HG02973 (cell line): ENCODE measurements around the gene USP2.
A peak's percentile ranks its signal among the peaks of the same experiment; 100 is the strongest.

Source experiments
- ATAC-seq: cut with Tn5 transposase; IDR thresholded peaks from one replicate; pipeline ENCODE4 v1.9.1; 2021; ENCODE audit warnings: moderate library complexity; ENCODE audit not compliant: unreplicated experiment

Gene USP2

DNA sequence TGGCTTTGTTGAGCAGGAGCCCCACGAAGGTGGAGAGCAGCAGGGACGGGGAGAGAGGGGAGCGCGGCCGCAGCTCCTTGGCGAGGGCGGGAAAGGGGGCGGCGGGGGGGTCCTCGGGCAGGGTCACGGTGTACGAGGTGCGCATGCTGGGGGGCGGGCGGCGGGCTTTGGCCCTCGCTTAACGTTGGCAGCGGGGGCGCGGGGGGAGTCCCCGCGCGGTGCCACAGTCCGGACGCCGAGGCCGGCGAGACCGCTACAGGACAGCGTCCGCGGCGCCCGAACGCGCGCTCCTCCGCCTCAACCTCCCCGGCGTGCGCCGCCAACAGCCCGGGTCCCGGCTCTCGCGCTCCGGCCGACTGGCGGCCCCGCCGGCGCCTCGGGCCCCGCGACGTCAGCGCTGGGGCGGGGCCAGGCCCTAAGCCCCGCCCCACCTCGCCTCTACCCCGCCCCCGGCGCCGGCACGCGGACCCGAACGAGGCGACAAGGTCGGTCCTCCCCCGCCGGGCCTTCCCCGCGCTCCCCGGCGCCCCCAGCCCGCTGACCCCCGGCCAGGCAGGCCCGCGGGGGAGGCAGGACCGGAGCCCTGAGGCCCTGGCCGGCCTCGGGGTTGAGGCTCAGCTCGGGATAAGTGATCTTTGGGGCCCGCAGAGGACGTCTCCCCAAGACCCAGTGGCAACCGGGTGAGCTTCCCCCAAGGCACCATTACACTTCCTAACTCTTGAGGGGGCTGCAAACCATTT lies 17.5 kb downstream of the USP2 start:
- ATAC-seq = no peak

DNA sequence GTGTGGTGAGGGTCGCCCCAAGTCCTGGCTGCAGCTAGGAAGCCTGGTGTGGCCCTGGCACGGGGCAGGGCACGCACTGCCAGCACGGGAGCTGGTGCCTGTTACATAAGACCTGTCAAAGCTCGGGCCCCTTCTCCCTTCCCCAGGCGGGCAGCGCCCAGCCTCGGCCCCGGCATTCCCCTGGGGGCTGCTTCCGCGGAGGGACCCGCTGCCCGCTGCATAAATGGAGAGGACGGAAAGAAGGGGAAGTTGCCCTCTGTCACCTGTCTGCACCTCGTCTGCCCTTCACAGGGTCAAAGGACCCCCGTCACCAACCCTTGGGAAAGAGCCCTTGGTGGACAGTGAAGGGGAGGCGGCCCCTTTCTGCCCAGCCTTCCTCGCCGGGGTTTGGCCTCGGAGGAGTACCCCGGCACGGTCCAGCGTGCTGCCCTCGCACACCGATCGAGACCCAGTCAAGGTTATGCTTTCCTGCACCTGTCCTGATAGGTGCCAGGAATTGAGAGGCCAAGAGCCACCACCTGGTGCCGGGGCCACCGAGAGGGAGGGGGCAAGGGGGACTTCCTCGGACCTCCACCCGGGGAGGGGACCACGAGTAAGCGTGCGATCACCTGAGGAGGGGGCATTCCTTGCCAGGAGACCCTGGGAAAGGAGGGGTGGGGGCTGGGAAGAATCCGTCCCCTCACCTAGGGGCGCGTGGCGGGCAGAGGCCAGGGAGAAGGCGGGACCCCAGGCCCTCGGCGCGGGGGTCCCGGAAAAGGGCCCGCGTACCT lies 18.2 kb downstream of the USP2 start:
- no peak for ATAC-seq

DNA sequence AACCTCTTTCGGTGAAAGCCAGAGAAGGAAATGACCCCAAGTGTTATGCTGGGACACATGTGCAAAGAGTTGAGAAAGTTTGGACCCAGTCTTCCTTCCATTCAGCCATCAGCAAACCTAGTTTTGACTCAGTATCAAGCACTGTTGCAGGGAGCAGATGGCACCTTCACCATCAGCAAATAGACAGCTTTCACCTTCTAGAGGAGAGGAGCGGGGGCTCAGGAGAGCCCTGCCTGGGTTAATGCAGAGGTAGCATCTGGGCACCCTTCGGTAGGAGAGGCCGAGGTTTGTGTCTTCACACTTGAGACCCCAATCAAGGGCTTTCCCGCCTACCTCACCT lies 18.8 kb downstream of the USP2 start:
- ATAC-seq = no peak

DNA sequence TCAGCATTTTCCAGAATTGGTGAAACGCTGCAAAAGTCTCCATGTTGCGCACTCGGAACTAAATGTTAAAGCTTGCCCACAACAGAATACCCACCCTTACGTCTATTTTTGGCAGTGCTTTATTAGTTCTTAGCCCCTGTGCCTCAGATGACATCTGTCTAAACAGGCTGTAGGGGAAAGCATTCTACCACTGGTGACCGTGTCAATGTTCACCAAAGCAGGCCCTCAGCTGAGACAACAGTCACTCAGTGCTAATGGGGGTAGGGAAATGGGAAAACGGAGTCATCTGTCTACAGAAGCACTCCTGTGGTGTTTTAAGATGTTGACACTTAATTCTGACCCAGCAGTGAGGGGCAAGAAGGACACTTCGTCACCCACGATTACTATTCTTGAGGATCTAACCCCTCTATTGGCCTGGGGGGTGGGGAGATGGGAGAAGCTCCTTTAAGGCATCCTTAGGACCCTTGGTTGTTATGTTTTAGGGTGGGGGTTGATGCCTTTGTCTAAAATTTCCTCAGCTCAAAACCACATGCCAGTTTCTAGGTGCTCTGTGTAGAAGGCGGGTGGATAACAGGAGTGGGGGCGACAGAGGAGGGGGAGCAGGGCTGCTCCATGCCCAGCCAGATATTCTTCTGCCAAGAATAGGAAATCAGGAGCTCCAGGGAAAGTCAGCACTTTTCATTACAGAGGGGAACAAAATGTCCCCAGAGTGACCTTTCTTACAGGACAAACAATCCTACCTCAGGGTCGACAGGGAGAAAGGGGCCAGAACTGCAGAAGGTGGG lies 19.4 kb downstream of the USP2 start:
- no peak for ATAC-seq

DNA sequence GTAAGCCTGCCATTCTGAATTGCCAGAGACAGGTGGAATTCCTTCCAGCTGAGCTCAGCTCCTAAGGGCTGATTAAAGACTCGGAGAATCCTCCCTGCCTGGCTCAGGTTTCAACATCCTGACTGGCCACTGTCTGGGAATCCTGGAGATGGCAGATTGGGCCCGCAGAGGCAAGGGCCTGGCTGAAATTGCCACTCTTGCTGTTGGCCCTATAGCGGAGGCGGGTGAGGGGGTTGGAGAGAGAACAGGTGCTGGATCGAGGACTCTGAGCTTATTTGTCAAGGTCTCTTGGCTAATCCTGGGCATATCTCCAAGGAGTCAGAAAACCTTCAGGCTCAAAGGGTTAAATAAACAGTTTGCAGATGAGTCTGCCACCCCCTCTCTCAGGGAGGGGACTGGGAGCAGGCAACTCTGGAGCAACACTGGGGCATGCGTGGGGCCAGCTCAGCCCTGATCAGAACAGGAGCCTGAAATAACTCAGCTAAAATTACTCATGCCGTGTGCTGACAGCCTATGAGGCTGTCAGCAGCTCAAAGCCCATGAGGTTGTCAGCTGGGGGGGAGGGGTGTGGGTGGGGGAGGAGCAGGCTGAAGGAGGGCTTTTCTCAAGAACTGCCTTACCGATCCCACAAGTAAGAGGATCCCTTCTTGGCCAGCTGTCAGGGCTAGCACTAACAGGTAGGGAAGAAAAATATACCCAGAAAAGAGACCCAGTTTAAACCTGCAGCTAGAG lies 20.3 kb downstream of the USP2 start:
- no peak for ATAC-seq

DNA sequence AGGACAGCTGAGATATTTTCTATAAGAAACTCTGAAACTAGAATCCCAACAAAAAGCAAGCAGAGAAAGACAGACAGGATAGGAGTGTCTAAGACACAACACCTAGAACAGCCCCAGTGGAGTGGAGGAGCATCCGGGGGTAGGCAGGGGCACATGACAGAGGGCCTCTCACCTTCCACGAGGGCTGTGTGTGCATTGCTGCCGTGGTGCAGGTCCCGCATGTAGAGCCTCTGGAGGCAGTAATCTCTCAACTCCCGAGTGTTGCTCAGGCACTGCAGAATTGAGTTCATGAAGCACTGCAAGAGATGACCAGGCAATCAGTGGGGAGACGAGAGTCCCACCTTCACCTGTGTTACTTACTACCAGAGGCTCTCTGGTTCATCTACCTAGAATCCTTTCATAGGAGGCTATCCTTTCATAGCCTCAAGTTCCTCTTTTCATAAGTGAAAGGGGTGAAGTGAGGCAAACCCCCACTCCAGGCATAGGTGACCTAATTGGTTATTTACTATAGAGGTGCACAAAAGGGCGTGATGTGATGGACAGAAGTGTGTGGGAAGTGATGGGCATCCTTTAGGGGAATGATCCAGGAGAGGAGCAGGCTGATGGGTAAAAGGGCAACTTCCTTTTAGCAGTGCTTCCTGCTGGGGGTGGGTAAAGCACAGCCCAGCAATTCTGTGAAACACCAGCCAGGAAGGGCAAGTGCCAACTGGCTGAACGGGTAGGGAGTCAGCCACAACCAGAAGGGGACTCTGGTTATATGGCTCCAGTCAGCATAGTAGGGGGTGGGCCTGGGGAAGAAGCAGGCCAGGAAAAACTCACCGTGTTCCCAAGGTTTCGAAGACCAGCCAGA lies 21.9 kb downstream of the USP2 start:
- no peak for ATAC-seq

DNA sequence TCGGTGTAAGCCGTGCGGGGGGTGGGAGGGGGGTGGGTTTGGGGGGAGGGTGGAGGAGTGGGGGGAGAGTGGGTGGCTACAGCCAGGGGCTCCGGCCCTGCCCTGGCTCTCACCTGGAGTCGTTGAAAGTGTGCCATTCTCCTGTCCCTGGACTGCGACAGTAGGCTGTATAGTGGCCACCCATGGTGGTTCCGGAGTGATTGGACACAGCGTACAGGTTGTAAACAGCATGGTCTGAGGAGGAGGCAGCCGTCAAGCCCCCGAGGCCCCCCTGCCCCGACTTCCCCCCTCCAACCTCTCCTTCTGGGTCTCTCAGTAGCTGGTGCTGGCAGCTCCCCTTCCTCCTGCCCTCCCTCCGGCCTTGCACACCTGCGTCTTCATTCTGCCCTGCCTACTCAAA lies 24.4 kb downstream of the USP2 start:
- ATAC-seq = no peak

DNA sequence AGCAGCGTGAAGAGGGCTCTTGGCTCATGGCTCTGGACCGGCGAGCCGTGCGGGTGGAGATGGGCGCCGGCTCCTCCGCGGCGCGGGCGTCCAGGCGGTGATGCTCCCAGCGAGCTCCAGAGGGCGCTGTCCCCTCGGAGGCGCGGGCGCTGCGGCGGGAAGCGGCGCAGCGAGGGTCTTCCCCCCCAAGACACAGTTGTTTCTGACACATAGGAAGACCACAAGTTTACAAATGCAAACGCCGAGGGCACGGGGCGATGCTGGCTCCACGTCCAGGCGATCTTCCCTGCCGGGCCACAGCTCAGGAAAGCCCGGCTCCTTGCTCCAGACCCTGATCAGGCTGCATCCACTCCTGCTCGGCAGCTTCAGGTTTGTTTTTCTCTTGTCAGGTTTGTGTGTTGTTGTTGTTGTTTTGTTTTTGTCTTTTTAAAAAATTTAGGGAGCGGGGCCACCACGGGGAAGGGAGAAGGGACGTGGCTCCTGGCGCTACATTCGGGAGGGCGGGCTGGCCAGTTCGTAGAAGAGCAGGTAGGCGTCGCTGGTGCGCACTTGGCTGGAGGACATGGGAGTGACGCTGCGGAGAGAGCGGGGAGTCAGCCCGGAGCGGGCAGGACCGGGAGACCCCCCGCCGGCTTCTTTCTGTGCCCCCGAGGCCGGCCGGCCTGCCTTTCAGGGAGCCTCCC lies 25.0 kb downstream of the USP2 start:
- peak; percentile 68 for ATAC-seq

DNA sequence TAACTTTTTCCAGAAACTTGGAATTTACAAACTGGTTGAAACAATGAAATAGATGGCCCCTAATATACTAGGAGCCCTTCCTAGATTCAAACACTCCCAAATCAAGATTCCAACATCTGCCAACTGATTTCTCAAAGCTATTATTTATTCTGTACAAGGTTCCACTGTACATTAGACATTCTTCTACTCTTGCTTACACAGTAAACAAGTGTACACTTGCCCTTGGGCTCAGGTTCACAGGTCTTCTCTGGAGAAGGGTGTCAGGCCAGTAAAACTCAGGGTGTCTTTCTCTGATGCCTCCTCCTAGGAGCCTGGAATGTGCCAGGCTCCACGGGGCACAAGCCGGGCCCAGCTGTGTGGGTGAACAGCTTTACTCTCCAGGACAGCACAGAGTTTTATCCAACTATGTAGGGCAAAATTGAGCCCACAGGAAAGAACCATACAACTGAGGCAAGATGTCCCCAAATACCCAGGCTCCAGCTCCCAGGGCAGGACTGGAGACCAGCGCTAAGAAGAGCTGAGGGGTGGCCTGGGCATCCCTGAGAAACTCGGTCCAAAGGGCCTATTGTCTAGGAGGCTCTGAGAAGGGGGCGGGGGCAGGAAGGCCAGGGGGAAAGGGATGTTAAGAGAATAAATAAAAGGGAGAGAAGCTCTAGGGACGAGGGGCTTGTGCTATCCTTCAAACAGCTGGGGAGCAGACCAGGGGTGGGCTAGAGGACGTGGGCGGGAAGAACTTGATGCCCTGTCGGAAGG lies 26.2 kb downstream of the USP2 start:
- no peak for ATAC-seq

DNA sequence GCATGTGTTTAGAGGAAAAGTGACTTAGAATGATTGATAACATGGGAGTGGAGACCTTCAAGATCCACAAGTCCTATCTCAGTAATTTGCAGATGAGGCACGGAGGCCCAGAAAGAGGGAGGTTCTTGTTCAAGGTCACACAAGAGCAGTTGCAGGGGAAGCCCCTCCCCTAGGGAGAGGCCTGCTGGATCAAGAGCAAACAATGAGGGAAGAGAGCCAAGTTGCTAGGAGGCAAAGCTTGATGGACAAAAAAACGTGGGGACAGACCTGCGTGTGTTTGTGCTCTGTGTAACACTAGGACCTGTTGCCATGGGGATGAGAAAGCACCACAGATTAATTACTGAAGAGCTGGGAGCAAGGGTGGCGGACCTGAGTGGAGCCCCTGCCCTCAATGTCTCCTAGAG lies 28.6 kb downstream of the USP2 start:
- no peak for ATAC-seq

DNA sequence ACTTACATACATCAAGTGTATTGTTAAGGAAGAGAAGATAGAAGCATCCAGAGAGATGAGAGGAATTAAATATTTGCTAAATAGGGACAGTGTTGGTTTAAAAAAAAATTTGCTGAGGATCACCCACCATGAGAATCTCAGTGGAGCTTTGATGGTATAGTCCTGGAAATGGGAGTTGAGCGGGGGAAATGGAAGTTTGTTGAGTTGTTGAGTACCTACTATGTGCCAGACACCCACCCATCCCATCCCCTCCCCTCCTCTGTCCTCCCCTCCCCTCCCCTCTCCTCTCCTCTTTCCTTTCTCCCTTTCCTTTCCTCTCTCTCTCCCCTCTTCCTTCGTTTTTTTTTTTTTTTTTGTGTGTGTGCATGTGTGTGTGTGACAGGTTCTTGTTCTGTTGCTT lies 30.3 kb downstream of the USP2 start:
- no peak for ATAC-seq

DNA sequence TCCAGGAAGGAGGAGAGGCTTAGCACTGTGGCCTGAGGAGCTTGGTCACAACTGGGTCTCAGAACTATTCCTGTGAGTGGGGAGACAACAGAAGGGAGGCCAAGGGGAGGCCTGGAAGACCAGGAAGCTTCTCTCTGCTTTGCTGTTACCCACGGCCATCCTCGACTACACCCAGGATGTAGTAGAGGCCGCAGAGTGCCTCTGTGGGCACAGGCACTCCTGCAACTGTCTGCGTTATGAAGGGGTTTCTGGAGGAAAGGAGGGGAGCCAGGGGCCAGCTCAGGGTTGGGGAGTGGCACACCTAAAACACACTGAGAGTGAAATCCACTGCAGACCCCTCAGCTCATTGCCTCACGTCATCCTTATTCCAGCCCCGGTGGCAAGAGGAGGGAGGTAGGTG lies 31.2 kb downstream of the USP2 start:
- no peak for ATAC-seq

DNA sequence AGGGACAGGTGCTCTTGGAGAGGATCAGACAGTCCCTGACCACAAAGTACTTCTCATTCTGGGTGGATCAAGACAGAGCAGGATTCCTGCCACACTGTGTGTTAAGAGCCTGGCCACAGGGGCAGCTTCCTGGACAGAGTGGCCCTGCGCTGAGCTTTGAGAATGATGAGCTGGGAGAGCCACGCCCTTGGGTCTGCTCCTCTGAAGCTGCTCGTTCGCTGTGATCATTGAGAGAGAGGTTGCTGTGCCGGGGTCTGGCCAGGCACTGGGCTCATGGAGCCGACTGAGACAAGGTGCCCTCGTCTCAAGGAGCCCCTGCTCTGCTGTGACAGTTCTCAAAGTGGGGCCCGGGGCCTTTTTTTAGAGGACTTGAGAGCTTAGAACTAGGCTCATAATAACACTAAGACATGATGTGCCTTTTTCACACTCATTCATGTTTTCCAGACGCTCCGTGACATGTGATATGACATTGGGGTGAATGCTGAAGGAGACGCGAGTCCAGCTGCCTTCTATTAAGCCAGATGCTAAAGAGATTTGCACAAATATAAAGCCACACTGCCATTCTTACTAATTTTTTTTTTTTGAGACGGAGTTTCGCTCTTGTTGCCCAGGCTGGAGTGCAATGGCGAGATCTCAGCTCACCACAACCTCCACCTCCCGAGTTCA lies 33.4 kb downstream of the USP2 start:
- ATAC-seq = no peak

DNA sequence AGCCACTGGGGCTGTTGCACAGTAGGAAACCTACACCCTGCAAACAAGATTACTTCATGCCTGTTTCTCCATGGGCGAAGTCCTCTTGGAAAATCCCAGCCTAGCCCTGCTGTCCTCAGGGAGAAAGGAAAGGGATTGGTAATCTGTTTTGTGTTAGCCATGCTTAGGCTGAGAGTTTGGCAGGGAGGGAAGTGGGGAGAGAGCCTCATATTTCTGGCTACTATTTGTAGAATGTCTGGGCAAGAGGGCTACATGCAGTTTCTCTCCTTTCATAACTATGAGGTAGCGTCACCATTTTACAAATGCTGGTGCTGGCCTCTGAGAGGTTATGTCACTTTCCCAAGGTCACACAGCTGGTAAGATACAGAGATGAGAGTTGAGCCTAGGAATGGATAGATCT lies 34.2 kb downstream of the USP2 start:
- ATAC-seq = no peak

DNA sequence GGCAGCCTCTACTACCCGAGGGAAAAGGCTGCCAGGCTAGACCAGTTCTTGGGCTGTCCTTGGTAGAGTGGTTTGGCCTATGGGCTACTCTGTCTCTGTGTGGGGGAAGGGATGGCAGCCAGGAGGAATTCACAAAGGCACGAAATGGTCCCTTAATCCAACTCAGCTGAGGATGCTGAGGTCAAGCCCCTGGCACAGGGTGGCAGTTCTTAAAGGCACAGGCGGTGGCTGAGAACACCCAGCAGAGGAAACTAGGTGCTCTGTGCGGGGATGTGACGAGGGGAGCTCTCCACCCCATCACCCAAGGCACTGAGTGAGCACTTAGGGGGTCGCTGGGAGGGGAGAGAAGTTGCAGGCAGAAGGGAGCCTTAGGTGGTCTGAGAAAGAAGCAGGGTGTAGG lies 34.9 kb downstream of the USP2 start, which contains the start of gene MFRP:
Gene MFRP (minus strand): TSS at position 101 of the 400 bp plus-strand sequence. CDS start 192 bp downstream, outside the sequence.
- ATAC-seq = no peak

DNA sequence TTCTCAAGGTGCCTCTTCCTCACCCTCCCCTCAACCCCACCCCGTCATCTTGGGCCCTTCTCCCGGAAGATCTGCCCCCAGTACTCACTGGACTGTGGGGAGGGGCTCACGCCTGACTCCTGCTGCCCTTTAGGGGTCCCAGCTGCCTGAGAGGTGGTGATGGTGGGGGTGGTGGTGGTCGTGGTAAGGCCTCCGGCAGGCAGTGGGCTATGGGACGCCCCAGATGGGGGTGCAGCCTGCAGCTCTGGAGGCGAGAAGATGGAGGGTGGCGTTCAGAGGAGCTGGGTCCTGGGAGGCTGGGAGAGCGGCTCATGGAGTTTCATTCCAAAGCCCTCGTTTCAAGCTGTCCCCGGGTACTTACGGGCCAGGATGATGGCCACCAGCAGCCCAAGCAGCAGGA lies 35.8 kb downstream of the USP2 start:
- ATAC-seq = no peak

DNA sequence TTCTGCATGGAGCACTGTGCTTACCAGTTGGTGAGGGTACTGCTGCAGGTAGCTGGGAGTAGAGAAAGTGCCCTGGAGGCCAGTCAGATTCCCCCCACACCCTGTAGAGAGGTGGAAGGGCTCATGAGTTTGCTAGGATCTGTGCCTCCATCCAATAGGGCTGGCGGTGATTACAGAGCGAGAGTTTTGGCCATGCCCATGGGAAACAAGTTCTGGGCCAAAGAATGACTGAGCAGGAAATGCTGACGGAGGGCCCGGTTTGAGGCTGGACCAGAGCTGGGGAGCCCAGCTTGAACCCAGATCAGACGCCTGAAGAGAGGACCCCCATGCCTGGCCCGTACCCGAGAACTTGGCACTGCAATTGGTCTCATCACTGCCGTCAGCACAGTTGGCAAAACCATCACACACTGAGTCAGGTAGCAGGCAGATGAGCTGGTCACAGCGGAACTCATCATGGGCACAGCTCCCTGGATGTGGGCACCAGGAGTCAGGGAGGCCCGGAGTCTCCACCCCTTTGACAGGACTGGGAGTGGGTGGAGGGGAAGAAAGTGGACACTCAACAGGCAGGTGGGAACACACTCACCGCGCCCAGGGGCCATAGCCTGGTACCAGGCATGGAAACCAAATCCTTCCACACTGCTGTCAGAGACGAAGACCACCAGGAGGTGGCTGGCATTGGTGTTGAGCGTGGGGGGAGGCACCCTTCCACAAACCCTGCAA lies 37.0 kb downstream of the USP2 start:
- no peak for ATAC-seq

DNA sequence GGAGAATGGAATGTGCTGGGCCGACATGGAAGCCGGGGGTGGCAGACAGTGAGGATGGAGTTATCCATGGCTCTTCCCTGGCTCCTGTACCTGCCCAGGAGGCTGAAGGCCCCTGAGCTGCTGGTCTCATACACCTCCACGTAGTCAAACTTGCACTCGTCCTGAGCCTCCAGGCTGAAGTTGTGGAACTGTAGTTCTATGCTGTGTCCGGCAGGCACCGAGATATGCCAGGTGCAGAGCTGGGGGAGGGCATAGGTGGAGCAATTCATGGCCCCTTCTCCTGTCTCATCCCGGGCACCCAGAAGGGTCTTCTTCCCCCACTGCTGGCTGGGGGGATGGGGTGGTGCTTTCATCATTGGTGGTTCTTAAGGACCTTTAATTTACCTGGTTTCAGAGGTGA lies 37.8 kb downstream of the USP2 start:
- no peak for ATAC-seq
